Heart right ventricle (tissue), 16 donors: ENCODE measurements around the gene BID. TPM values are rescaled to one million over a fixed set of nuclear protein-coding genes. Genes with fewer than 3 reads are reported as not detected.
"Not testable (repeated sequence)": the region's sequence is repeated elsewhere in the genome, so short reads cannot be mapped to it uniquely, and the experiment has no call there.

Experiments
- ATAC-seq, 8 donors: fragments of 200-7000 bp; cut with Tn5 transposase; one replicate each; pipeline ENCODE4 v1.9.1; 2020; ENCODE audit warnings: mild to moderate bottlenecking in 8 of 8, moderate library complexity in 8 of 8, moderate number of reproducible peaks in 1 of 8
- DNase-seq, 2 donors: peaks; one replicate each; pipeline ENCODE4 v3.0.0-alpha.2; 2020
- H3K27ac ChIP-seq, 10 donors: fragments of 200-600 bp; sonication (generic) in 2 of 10; one replicate each; pipeline versions ENCODE4 v1.5.0 to v1.8.0; 2020 to 2022; ENCODE audit warnings: mild to moderate bottlenecking in 3 of 10
- H3K27me3 ChIP-seq, 7 donors: fragments of 200-600 bp; one replicate each; pipeline ENCODE4 v1.8.0; 2021 to 2022; ENCODE audit warnings: mild to moderate bottlenecking in 2 of 7
- H3K36me3 ChIP-seq, 9 donors: fragments of 200-600 bp; sonication (generic) in 1 of 9; one replicate each; pipeline versions ENCODE4 v1.5.0 to v1.8.0; 2020 to 2022; ENCODE audit warnings: mild to moderate bottlenecking in 2 of 9
- H3K4me1 ChIP-seq, 9 donors: fragments of 200-600 bp; sonication (generic) in 1 of 9; one replicate each; pipeline versions ENCODE4 v1.5.0 to v1.8.0; 2020 to 2022; ENCODE audit warnings: mild to moderate bottlenecking in 4 of 9
- H3K4me3 ChIP-seq, 10 donors: fragments of 200-600 bp; sonication (generic) in 2 of 10; one replicate each; pipeline versions ENCODE4 v1.5.0 to v1.8.0; 2020 to 2022; ENCODE audit warnings: mild to moderate bottlenecking in 7 of 10, moderate library complexity in 2 of 10
- H3K9me3 ChIP-seq, 11 donors: fragments of 200-600 bp in 10 of 11; sonication (generic) in 2 of 11; one replicate each; pipeline versions ENCODE4 v1.5.0 to v1.8.0; 2013 to 2022; ENCODE audit warnings: mild to moderate bottlenecking in 2 of 11, control low read depth in 1 of 11, moderate library complexity in 1 of 11
- WGBS, 2 donors: extraction: QIAGEN DNeasy Blood & Tissue Kit; methylation state at CpG; one replicate each; pipeline ENCODE4 v1.1.7; 2013; ENCODE audit warnings: inconsistent platforms in 1 of 2; 5-methylcytosine and 5-hydroxymethylcytosine counted together
- intact Hi-C, 10 donors: fragments of 100-400 bp; cut with DNase I; formaldehyde crosslinking; loops; one replicate each; pipeline versions ENCODE4 v1.11.1 to v1.14.2; 2022
- polyA plus RNA-seq, 2 donors: library from polyadenylated mRNA; stranded (reverse); fragments of 200-250 nt; gene quantifications; one replicate each; pipeline ENCODE4 v1.2.3, GENCODE V29; 2013
- total RNA-seq, 10 donors: library from RNA; stranded (reverse); fragmentation: NEBNext Ultra II Directional in 3 of 10; extraction: Animal tissue kit (Norgen Biotek cat#: 25700) in 3 of 10; gene quantifications; one replicate each; pipeline versions ENCODE4 v1.2.1 to v1.2.4, GENCODE V29; 2021 to 2023
- TF ChIP-seq, protein P1 (sequence below), 9 donors: fragments of 200-600 bp; sonication (generic) in 2 of 9; IDR thresholded peaks; one replicate each; pipeline versions ENCODE4 v1.5.0 to v1.8.0; 2021 to 2022; ENCODE audit warnings: antibody characterized with exemption in 9 of 9, mild to moderate bottlenecking in 5 of 9, moderate library complexity in 1 of 9
- donor health status: Arrhythmogenic right ventricular cardiomyopathy.
- donor health status: ischemic (EF 13 %, LVEDD 7.1; RV severe dilation, severe dysfunction).
- donor health status: healthy with polysubstance abuse.
- donor health status: DM: no; HTN: yes; CAD: no.
- donor health status: DM: no; HTN: no; CAD: no.
- donor health status: ischemic (EF 25% LVEDD 6.9; RV normal size, moderate dysfunction).
- donor health status: ischemic (EF 25% LVEDD 5.7; RV mildly dilated, moderate dysfunction).
- donor health status: healthy.
- donor health status: DM: yes; HTN: yes; CAD: no.
- donor health status: Ischemic cardiomyopathy.
- donor health status: ischemic (EF 35%, LVEDD 5.7; RV mildly dilated, moderate dysfunction).
- donor health status: nonischemic (EF 11% LVEDD 7.7; RV severe dilation, severe dysfunction).
- donor health status: DM: yes; HTN: yes; CAD: no.
- donor health status: PGD.
- donor health status: ischemic (EF 29% LVEDD 5.4; RV normal size, mild dysfunction).
- donor health status: nonischemic (EF 23%, LVEDD 6.1; RV moderate dilation, normal function).

The BID gene
- total and polyA plus RNA-seq, 12 donors: 5.6 to 42.9 (median 10.9) TPM

DNA sequence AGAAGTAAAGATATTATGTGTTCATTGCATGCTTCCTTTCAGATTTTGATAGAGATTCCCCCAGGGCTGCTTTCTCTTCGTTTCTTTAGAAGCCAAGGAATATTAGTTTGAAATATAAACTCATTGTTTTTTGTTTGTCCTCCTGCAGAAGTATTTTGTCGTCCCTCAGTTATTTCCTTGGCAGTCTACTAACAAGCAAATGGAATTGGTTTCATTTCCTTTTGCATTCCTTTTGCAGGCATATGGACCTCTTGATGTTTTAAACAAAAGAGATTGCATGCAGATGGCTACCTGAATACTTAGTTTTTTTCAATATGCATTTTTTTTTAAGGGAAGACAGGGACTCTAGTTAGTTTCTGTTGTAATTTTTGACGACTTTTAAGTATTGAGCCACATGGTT, 73.5 kb downstream of the BID start:
- Histone ChIP-seq H3K27ac (no peak overlapping the region), H3K4me1 (peaks cover 0 to 12% (median 0%) of the 10 kb centered on the region in 9 donors), H3K36me3 (peaks cover 0 to 68% (median 17%) of the 10 kb centered on the region in 9 donors), H3K27me3 (no peaks in the 10 kb centered on the region), H3K4me3 (no peak overlapping the region), H3K9me3 (no peaks in the 10 kb centered on the region)
- intact Hi-C loops: loop anchor here in 1 of 10 donors (10.0 kb wide), 1 partner anchor 56 kb away; no protein-coding TSS in a partner anchor
- DNase-seq: no peak
- no peak for ATAC-seq
- 33 to 34% methylated on average over 3 of the region's 3 CpGs for WGBS, 2 donors
- TF ChIP-seq, protein P1, sequence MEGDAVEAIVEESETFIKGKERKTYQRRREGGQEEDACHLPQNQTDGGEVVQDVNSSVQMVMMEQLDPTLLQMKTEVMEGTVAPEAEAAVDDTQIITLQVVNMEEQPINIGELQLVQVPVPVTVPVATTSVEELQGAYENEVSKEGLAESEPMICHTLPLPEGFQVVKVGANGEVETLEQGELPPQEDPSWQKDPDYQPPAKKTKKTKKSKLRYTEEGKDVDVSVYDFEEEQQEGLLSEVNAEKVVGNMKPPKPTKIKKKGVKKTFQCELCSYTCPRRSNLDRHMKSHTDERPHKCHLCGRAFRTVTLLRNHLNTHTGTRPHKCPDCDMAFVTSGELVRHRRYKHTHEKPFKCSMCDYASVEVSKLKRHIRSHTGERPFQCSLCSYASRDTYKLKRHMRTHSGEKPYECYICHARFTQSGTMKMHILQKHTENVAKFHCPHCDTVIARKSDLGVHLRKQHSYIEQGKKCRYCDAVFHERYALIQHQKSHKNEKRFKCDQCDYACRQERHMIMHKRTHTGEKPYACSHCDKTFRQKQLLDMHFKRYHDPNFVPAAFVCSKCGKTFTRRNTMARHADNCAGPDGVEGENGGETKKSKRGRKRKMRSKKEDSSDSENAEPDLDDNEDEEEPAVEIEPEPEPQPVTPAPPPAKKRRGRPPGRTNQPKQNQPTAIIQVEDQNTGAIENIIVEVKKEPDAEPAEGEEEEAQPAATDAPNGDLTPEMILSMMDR (IDR thresholded peaks at IDR 0.05): no peak

DNA sequence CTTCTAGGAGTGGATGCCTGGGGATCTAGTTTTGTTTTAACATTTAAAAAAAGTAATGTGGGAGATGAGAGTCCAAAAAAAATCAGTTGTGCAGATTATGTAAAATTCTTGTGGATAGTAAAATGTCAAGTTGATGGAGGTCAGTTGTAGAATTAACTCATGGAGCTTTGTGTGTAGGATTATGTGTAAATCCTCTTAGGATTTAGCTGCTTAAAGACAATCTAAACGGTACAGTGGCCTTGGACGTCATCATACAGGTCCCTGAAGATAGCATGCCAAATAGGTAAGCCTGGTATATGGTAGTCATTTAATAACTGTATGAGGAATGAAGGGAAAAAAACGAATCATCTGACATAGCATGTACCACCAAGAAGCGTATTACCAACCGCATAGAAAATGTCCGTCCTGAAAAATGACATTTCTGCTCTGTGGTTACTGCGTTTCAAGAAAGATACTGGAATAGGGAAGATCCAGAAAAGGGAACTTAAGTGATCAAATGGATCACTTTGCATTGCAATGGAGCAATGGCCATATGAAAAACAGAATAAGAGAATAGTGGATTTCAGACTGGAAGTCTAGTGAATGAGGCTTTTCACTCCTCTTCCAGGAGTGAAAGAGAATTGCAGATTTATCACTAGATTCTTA, 74.5 kb downstream of the BID start:
- no peak overlapping the region for H3K4me3 ChIP-seq
- TF ChIP-seq, protein P1 (IDR thresholded peaks at IDR 0.05): no peak
- 89 to 90% methylated on average over 7 of the region's 7 CpGs for WGBS, 2 donors
- ATAC-seq: no peak
- peaks cover 0 to 9% (median 0%) of the 10 kb centered on the region in 9 donors for H3K4me1 ChIP-seq
- intact Hi-C loops: loop anchor here in 1 of 10 donors (10.0 kb wide), 1 partner anchor 55 kb away; no protein-coding TSS in a partner anchor
- H3K36me3 ChIP-seq: peaks cover 0 to 77% (median 17%) of the 10 kb centered on the region in 9 donors
- DNase-seq: no peak
- H3K27ac ChIP-seq: peak overlapping the region in 1 of 10 donors; percentile 4
- H3K27me3 ChIP-seq: no peaks in the 10 kb centered on the region
- no peaks in the 10 kb centered on the region for H3K9me3 ChIP-seq

DNA sequence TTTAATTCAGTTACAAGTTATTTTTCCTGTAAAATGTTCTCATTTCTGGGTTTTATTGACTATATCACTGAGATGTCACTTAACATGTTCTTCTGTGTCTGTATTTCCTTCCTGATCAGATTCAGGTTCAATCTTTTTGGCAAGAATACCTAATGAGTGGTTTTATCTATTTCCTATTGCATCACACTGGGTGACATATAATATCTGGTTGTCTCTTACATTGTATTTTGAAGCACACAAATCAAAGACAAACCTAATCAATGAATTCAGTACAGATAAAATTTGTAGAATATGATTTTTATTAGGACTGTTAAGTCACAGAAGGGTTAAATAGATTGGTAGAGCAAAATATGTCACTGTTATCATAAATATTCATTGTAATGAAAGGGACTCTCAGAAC, 75.3 kb downstream of the BID start:
- no peak overlapping the region for H3K27ac ChIP-seq
- H3K4me3 ChIP-seq: no peak overlapping the region
- H3K36me3 ChIP-seq: peaks cover 0 to 73% (median 17%) of the 10 kb centered on the region in 9 donors
- ATAC-seq: no peak
- no peak for DNase-seq
- TF ChIP-seq, protein P1 (IDR thresholded peaks at IDR 0.05): no peak
- H3K27me3 ChIP-seq: no peaks in the 10 kb centered on the region
- intact Hi-C loops: no loop called here
- no peaks in the 10 kb centered on the region for H3K9me3 ChIP-seq
- H3K4me1 ChIP-seq: peaks cover 0 to 9% (median 0%) of the 10 kb centered on the region in 9 donors

DNA sequence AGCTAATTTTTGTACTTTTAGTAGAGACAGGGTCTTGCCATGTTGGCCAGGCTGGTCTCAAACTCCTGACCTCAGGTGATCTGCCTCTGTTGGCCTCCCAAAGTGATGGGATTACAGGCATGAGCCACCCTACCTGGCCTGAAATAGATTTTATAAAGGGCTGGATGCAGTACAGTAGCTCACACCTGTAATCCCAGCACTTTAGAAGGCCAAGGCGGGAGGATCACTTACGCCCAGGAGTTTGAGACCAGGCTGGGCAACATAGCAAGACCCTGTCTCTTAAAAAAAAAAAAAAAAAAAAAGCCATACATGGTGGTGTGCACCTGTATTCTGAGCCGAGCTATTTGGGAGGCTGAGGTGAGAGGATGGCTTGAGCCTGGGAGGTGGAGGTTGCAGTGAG, 76.0 kb downstream of the BID start:
- ATAC-seq, H3K27ac ChIP-seq, DNase-seq, H3K27me3 ChIP-seq, H3K4me3 ChIP-seq, H3K9me3 ChIP-seq, intact Hi-C loops, H3K4me1 ChIP-seq: not testable (repeated sequence)
- H3K36me3 ChIP-seq: peaks cover 0 to 66% (median 16%) of the 10 kb centered on the region in 9 donors
- WGBS, 2 donors: 97 to 99% methylated on average over 3 of the region's 3 CpGs

DNA sequence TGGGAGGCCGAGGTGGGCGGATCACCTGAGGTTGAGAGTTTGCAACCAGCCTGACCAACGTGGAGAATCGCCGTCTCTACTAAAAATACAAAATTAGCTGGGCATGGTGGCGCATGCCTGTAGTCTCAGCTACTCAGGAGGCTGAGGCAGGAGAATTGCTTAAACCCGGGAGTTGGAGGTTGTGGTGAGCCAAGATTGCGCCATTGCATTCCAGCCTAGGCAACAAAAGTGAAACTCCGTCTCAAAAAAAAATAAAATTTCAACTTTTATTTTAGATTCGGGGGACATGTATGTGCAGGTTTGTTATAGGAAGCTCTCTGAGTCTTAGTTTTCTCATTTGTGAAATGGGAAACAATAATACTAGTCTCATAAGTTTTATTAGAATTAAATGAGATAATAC, 77.1 kb downstream of the BID start:
- DNase-seq, H3K4me1 ChIP-seq, H3K27ac ChIP-seq, H3K4me3 ChIP-seq, ATAC-seq, intact Hi-C loops, H3K27me3 ChIP-seq, H3K9me3 ChIP-seq: not testable (repeated sequence)
- peaks cover 0 to 62% (median 6%) of the 10 kb centered on the region in 9 donors for H3K36me3 ChIP-seq
- 92 to 93% methylated on average over 10 of the region's 10 CpGs for WGBS, 2 donors
